ENCODE measurements around the gene MC1R.
"Not testable (repeated sequence)": the region's sequence is repeated elsewhere in the genome, so short reads cannot be mapped to it uniquely, and the experiment has no call there.

The MC1R gene

DNA sequence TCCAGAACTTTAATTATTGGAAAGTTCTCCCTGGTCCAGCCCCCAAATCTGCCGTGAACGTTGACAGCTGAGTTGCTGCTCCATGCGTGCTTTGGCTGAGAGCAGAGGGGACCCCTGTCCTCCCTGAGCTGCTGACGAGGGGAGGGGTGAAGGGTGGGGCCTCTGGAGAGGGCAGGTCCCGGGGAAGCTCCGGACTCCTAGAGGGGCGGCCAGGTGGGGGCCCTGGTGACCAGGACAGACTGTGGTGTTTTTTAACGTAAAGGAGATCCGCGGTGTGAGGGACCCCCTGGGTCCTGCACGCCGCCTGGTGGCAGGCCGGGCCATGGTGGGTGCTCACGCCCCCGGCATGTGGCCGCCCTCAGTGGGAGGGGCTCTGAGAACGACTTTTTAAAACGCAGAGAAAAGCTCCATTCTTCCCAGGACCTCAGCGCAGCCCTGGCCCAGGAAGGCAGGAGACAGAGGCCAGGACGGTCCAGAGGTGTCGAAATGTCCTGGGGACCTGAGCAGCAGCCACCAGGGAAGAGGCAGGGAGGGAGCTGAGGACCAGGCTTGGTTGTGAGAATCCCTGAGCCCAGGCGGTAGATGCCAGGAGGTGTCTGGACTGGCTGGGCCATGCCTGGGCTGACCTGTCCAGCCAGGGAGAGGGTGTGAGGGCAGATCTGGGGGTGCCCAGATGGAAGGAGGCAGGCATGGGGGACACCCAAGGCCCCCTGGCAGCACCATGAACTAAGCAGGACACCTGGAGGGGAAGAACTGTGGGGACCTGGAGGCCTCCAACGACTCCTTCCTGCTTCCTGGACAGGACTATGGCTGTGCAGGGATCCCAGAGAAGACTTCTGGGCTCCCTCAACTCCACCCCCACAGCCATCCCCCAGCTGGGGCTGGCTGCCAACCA, at the start of gene MC1R:
TSS of gene MC1R (plus strand) at position 410 of the 895 bp plus-strand sequence. CDS start at position 807, 397 bp downstream.
- peak; percentile 72 for DNase-seq

- no peak for DNase-seq
These were observed 48.8 kb upstream of the MC1R start for GRCh38 chr16:89869911-89870310.

DNA sequence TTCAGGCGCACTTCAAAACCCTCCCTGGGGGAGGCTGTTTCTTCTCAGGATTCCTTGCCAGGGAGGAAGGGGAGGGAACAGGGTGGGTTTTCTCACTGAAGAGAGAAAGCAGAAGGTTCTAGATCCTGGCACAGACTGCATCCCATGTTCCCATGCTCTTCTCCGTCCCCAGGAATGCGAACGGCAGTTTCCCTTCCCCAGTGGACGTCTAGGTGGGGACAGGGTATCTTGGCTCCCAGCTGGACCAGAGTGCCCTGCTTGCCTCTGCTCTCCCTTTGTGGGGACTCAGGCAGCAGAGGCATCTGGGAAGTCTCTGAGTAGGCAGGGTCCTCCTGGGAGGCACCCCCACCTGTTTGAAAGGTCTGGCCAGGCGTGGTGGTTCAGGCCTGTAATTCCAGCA, 48.2 kb upstream of the MC1R start:
- DNase-seq, result no peak

DNA sequence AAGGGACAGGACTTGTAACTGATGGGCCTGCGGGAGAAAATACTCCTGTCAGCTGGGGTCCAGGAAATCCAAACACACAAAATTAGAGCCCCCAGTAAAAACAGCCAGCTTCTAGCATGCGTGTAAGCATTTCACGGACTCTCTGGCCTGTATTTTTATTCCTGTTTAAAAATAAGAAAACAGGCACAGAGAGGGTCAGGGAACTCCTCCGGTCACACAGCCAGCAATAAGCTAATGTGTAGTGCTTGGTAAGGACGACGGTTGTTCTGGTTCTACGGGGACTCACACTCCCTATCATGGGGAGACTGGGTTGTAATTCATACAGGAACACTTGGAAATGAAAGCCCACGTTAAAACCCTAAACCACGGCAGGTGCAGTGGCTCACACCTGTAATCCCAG, 46.8 kb upstream of the MC1R start:
- no peak for DNase-seq

DNA sequence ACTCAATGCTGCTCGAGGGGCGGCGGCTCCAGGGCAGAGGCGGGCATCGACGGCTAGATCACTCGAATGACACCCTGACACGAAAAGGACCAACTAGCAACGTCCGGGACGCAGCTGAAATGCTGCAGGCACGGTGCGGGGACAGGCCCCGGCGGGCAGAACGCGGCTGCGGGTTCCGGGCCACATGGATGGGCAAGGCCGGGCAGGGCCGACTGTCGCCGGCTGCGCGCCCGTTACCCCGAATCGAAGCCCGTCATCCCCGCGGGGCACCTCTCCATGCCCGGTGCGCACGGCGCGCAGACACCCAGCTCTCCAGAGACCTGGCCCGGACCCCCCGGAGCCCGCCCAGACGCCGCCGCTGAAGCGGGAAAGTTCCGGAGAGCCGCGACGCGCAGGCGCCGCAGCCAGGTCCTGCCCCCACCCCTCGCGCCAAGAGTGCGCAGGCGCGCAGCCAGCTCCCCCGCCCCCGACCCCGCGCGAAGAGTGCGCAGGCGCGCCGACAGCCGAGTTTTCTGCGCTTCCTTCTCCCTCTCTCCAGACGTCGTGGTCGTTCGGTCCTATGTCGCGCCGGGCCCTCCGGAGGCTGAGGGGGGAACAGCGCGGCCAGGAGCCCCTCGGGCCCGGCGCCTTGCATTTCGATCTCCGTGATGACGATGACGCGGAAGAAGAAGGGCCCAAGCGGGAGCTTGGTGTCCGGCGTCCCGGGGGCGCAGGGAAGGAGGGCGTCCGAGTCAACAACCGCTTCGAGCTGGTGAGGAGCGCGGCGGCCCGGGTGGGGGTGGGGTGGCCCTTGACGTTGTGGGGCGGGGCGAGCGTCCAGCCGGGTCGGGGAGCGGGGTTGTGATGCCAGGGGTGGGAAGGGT, 45.3 kb upstream of the MC1R start, which contains the start of gene TCF25:
TSS of gene TCF25 (plus strand) at position 484 of the 863 bp plus-strand sequence. CDS start at position 560, 76 bp downstream.
- peak; percentile 91 for DNase-seq

- peak; percentile 96 for DNase-seq
These were observed 44.5 kb upstream of the MC1R start for GRCh38 chr16:89873972-89874689.

DNA sequence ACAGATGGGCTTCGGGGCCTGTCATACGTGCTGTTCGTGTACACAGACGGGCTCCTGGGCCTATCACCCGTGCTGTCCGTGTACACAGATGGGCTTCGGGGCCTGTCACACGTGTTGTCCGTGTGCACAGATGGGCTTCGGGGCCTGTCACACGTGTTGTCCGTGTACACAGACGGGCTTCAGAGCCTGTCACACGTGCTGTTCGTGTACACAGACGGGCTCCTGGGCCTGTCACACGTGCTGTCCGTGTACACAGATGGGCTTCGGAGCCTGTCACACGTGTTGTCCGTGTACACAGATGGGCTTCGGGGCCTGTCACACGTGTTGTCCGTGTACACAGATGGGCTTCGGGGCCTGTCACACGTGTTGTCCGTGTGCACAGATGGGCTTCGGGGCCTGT, 39.5 kb upstream of the MC1R start:
- DNase-seq, result not testable (repeated sequence)

DNA sequence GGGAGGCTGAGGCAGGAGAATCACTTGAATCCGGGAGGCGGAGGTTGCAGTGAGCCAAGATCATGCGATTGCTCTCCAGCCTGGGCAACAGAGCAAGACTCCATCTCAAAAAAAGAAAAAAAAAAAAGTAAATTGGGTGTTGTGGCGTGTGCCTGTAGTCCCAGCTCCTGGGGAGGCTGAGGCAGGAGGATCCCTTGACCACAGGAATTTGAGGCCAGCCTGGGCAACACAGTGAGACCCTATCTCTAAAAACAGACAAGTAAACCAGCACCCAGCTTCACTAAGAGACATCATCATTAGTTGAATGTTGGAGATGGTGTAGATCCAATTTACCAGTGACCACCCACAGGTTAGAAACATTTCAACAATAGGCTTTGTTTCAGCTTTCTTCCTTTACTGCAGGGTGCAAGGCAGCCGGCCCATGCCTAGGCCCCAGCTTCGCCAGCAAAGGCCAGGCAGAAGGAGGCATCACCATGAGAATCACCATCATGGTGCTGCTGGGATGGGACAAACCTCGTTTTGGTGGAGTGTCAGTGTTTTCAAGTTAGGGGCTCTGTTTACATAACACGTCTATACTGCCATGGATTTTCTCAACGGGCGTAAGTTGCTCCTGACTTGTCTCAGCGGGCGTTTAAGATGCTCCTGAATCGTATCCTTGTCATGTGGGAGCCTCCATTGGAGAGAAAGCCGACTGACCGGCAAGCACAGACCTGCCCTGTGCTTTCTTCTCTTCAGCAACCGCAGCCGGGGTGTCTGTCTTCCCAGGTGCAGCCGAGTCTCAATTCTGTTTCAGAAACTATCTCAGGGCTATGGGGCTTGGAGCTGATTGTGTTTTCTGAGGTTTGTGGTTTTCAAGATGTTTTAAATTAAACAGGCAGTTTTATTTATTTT, 37.9 kb upstream of the MC1R start:
- DNase-seq, result no peak

GRCh38 chr16:89881368-89881730, 37.3 kb upstream of the MC1R start:
- DNase-seq, result no peak

DNA sequence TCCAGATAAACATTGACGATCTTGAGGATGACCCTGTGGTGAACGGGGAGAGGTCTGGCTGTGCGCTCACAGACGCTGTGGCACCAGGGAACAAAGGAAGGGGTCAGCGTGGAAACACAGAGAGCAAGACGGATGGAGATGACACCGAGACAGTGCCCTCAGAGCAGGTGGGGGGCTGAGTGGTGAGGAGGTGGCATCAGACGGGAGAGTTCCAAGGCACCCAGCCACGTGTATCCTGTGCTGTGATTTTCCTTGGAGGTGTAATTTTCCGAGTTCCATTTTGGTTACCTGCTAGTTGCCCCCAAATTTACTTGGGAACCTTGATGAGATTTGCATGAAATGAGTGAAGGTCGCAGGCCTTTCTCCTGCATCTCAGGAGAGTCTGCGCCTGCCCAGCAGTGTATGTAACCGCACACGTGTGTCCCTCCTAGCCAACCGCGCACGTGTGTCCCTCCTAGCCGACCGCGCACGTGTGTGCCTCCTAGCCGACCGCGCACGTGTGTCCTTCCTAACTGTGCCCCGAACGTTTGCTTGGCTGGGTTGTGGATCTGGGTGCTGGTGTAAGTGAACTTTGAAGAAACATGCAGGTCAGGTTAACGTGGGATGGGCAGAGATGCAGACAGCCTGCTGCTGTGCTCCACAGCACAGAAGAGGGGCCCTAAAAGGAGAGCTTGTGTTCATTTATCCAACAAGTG, 35.2 kb upstream of the MC1R start:
- no peak for DNase-seq

DNA sequence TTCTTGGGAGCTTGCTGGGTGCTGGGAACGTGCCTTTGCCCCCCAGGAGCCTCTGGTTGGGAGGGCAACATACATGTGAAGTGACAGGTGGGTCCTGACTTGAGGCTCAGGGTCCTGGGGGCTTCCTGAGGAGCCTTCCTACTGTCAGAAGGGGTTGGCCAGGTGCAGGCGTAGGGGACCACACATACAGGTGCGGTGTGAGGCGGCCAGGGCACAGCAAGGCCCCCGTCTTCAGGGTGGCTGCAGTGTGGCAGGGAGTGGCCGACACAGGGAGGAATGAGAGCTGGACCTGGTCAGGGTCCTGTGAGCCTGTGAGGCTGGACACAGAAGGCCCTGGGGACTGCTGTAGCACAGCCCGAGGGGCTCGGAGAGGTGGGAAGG, 34.6 kb upstream of the MC1R start:
- no peak for DNase-seq

- DNase-seq, result no peak
These were observed 31.4 kb upstream of the MC1R start for GRCh38 chr16:89887243-89887642.

- DNase-seq, result no peak
These were observed 28.5 kb upstream of the MC1R start for GRCh38 chr16:89890200-89890599.

GRCh38 chr16:89890886-89891657, 27.6 kb upstream of the MC1R start:
- DNase-seq, result no peak

DNA sequence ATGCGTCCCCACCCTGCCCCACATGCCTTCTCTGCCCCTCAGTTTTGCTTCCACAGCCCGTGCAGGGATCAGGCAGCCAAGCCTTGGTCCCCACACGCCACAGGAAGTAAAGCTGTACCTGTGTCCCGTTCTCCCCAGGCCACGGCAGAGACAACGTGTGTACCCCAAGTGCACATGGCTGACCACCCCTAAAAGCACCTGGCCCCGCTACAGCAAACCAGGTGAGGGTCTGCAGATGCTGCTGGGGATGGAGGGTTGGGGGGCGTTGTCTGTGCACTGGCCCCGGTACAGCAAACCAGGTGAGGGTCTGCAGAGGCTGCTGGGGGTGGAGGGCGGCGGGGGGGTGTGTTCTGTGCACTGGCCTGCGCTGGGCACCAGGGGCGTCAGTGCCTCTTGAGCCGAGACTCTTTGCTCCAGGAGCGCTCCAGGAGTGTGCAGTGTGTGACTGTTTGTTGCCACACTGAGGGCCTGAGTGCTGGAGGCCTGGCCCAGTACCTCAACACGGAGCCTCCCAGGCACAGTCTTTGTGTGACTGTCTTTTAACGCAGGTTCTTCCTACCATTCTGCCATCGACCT, 26.5 kb upstream of the MC1R start:
- no peak for DNase-seq

DNA sequence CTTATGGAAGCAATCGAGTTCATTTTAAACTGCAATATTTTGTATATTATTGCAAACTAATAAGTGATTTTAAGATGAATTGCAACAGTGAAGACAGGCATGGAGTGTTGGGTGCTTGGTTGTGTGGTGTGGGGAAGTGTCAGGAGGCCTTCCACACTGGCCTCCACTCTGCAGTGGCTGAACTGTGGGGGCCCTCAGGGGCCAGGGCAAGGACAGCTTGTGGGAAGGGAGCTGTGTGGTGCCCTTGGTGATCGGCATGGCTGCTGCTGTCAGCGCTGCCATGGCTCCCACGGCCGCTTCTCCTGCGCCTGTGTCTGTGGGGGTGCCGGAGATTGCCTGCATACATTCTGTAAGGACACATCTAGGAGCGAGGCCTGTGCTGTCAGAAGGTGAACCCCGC, 26.0 kb upstream of the MC1R start:
- no peak for DNase-seq

- DNase-seq, result no peak
These were observed 24.8 kb upstream of the MC1R start for GRCh38 chr16:89893642-89894548.

DNA sequence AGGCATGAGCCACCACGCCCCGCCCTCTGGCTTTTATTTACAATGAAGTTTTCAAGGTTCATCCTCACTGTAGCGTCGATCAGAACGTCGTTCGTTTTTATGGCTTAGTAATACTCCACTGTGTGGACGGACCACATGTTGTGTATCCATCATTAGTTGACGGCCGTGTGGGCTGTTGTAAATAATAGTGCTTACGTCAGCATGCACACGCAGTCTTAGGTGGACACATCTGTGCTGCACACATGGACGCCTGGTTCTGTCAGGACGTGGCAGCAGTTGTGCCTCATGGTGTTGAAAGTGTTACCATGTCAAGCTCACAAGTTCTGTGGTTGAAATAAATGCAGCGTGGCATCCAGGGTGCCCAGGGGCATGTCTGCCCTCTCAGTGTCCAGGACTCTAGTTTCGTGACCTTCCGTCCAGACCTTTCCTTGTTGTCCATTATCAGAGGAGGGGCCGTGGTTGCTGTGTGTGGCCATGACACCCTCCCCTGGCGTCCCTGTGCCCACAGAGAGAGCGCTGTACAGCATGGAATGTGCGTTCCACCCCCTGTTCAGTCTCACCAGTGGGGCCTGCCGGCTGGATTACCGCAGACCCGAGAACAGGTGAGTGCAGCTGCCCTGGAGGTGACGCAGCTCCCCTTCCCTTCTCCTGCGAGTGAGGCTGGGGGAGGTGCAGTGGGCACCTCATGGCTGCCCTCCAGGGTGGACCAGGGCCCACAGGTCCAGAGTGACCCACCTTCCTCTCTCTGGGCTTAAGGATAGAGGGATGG, 23.0 kb upstream of the MC1R start:
- DNase-seq, result no peak

Measured in NCI-H82 (cell line).